AG09319 (cell line): ENCODE results near the gene SLC17A8.

ENCODE experiments used
- DNase-seq: peaks from one replicate; pipeline ENCODE4 v3.0.0-alpha.2; 2010; ENCODE audit warnings: low read depth; ENCODE audit errors: extremely low read depth
- CTCF ChIP-seq: IDR thresholded peaks from 2 replicates; pipeline ENCODE4 v1.5.1; 2011; ENCODE audit warnings: low read depth, mild to moderate bottlenecking, inconsistent platforms, low read length, moderate library complexity

The SLC17A8 gene

GRCh38 chr12:100383586-100384558 is 27.0 kb downstream of the SLC17A8 start:
- no peak for TF ChIP-seq CTCF
- DNase-seq, result no peak

GRCh38 chr12:100384559-100384935 is 27.7 kb downstream of the SLC17A8 start:
- TF ChIP-seq CTCF, result no peak
- no peak for DNase-seq

GRCh38 chr12:100388382-100388781 is 31.5 kb downstream of the SLC17A8 start:
- DNase-seq, result no peak
- no peak for TF ChIP-seq CTCF

- TF ChIP-seq CTCF, result no peak
- no peak for DNase-seq
Observed at GRCh38 chr12:100391856-100392255, 35.0 kb downstream of the SLC17A8 start.

- DNase-seq, result no peak
- TF ChIP-seq CTCF, result no peak
Observed at GRCh38 chr12:100393200-100393599, 36.3 kb downstream of the SLC17A8 start.

- TF ChIP-seq CTCF, result no peak
- DNase-seq, result no peak
Observed at GRCh38 chr12:100395811-100396210, 38.9 kb downstream of the SLC17A8 start.

- TF ChIP-seq CTCF, result no peak
Observed at GRCh38 chr12:100398307-100398706, 41.4 kb downstream of the SLC17A8 start.

More at GRCh38 chr12:100398307-100398706, 41.4 kb downstream of the SLC17A8 start:
- DNase-seq, result no peak
